Skeletal muscle tissue (tissue), 4 donors: ENCODE results near the gene DSTYK. TPM values are rescaled to one million over a fixed set of nuclear protein-coding genes. Genes with fewer than 3 reads are reported as not detected.
A peak's percentile ranks its signal among the peaks of the same experiment; 100 is the strongest.

Experiments used
- H3K27ac ChIP-seq: one replicate; pipeline ENCODE4 v1.7.0; 2013; ENCODE audit warnings: mild to moderate bottlenecking, low read depth, low read length, inconsistent platforms
- H3K27me3 ChIP-seq, 3 donors: one replicate each; pipeline ENCODE4 v1.7.0; 2013; ENCODE audit warnings: low read length in 3 of 3; ENCODE audit not compliant: control insufficient read depth in 3 of 3, insufficient read depth in 3 of 3
- H3K36me3 ChIP-seq, 3 donors: one replicate each; pipeline ENCODE4 v1.7.0; 2013; ENCODE audit warnings: low read length in 3 of 3; ENCODE audit not compliant: control insufficient read depth in 3 of 3, insufficient read depth in 3 of 3
- H3K4me1 ChIP-seq, 3 donors: one replicate each; pipeline ENCODE4 v1.7.0; 2013; ENCODE audit warnings: low read length in 3 of 3, mild to moderate bottlenecking in 3 of 3; ENCODE audit not compliant: control insufficient read depth in 3 of 3, insufficient read depth in 3 of 3
- H3K4me3 ChIP-seq, 3 donors: one replicate each; pipeline ENCODE4 v1.7.0; 2013; ENCODE audit warnings: low read length in 3 of 3
- H3K9ac ChIP-seq, 3 donors: one replicate each; pipeline ENCODE4 v1.7.0; 2013; ENCODE audit warnings: low read length in 3 of 3, mild to moderate bottlenecking in 3 of 3, moderate library complexity in 2 of 3, low read depth in 1 of 3
- H3K9me3 ChIP-seq, 3 donors: one replicate each; pipeline ENCODE4 v1.7.0; 2013; ENCODE audit warnings: low read length in 3 of 3; ENCODE audit not compliant: control insufficient read depth in 3 of 3
- total RNA-seq: library from RNA; depleted of rRNA; stranded (reverse); fragments of >200 nt; gene quantifications from one replicate; pipeline ENCODE4 v1.2.3, GENCODE V29; 2014
- donor health status: Osteomylitis.

DSTYK gene
- 10.4 TPM for total RNA-seq

DNA sequence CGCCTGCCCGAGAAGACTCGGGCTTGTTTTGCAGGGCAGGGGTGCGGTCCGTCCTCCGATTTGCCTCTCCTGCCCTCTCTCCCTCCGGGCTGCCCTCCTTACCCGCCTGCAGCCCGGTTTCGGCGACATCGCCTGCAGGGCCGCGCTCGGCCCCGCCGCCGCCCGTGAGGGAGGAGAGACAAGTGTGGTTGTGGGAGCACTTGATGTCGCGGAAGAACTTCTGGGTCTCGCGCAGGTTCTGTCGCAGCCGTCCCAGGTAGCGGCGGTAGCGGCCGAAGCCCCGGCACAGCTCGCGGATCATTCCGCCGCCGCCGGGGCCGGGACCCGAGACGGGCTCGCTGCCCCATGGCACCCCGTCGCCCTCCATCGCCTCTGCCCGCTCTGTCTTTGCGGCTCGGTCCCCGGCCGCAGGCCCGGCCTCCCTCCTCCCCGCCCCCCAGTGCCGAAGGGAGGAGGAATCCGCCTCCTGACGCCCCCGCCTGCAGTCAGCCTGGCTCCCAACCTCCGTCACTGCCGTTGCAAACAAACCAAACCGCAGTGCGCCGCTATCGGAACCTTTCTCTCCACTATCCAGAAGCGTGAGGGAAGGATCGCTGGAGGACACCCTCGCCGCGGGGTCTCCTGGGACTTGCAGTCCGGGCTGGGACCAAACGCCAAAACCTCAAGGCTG is at the start of gene DSTYK:
Gene DSTYK (minus strand): TSS at position 534 of the 670 bp plus-strand sequence. CDS start 167 bp downstream, at position 367.
- H3K27me3 ChIP-seq = no peaks in the 10 kb centered on the region
- no peaks in the 10 kb centered on the region for H3K36me3 ChIP-seq
- peak within 1 kb of the TSS; percentile 83 to 97 (median 91) for H3K4me3 ChIP-seq
- H3K9ac ChIP-seq = peak within 1 kb of the TSS; percentile 89 to 96 (median 92)
- H3K27ac ChIP-seq = peak within 1 kb of the TSS; percentile 89
- no peaks in the 10 kb centered on the region for H3K9me3 ChIP-seq
- H3K4me1 ChIP-seq = peaks cover 12 to 24% (median 12%) of the 10 kb centered on the region in 3 donors

GRCh38 chr1:205259998-205260397 is 48.5 kb upstream of the DSTYK start:
- Histone ChIP-seq H3K9ac (no peak overlapping the region), H3K4me1 (peaks cover 60 to 75% (median 61%) of the 10 kb centered on the region in 3 donors), H3K27me3 (no peaks in the 10 kb centered on the region), H3K9me3 (no peaks in the 10 kb centered on the region), H3K4me3 (no peak overlapping the region), H3K27ac (peak overlapping the region; percentile 78), H3K36me3 (no peaks in the 10 kb centered on the region)

DNA sequence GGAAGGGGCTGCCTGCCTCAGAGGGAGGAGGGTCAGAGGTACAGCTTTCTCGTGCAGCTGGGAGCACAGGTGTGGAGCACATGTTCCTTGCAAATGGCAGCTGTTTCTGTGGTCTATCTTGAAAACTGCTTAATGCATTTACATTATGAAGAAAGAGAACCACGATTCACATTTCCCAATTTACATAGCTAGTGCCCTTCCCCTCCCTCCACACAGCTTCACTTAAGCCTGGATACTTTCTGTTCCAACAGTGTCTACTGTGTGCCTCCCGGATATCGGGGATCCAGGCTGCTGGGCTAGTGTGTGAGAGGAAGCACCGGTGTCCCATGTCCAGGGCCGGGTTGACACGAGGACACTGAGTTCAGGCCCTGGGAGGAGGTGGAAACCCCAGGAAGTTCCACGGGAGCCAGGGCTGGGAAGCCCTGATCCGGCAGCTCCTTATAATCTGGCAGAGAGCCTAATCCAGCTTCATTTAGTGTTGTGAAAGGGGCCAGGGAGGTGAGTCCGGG is 47.9 kb upstream of the DSTYK start:
- H3K4me3 ChIP-seq = peak overlapping the region; percentile 6 to 60 (median 7)
- peak overlapping the region in 2 of 3 donors; percentile 40 to 77 for H3K9ac ChIP-seq
- no peaks in the 10 kb centered on the region for H3K9me3 ChIP-seq
- peaks cover 63 to 79% (median 66%) of the 10 kb centered on the region in 3 donors for H3K4me1 ChIP-seq
- H3K36me3 ChIP-seq = no peaks in the 10 kb centered on the region
- no peaks in the 10 kb centered on the region for H3K27me3 ChIP-seq
- peak overlapping the region; percentile 78 for H3K27ac ChIP-seq

DNA sequence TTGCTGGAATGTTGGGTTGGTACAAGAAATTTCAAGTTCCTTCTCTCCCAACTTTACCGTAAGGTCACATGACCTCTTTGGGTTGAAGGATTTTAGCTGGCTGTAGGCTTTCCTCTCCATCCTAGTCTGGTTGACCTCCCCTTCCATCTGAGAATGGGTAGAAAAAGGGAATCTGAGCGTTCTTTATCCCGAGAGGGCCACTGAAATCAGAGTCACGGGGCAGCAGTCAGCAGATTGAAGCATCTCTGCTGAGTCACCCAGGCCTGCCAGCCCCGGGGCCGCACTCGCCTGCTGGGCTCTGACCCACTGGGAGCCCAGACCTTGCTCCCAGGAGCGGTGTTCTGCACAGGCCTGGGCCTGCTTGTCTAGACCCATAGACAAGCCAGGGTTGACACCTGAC is 47.2 kb upstream of the DSTYK start:
- Histone ChIP-seq H3K27me3 (no peaks in the 10 kb centered on the region), H3K27ac (peak overlapping the region; percentile 78), H3K9me3 (no peaks in the 10 kb centered on the region), H3K4me3 (peak overlapping the region in 1 of 3 donors; percentile 7), H3K4me1 (peaks cover 63 to 86% (median 71%) of the 10 kb centered on the region in 3 donors), H3K36me3 (peaks cover 0 to 2% (median 0%) of the 10 kb centered on the region in 3 donors), H3K9ac (peak overlapping the region; percentile 18 to 77 (median 46))

DNA sequence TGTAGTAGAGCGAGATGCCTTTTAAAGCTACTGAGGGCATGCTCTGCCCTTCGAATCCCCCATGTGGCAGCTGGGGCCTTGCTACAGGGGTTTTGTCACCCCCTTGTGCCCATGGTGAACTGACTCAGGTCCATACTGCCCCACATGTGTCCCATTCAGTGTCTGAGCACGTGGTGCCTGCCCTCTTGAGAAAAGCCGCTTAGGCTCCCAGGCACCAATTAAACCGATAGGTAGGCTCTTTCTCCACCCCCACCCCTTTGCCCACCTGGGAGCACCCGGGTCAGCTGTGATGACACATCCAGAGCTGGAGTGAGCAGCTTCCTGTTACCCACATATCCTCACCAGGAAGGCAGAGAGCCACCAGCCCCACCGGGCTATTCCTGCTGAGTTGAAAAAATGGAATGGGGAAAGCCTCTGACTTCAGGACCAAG is 46.8 kb upstream of the DSTYK start:
- H3K9ac ChIP-seq = peak overlapping the region in 2 of 3 donors; percentile 18 to 77
- peaks cover 67 to 90% (median 75%) of the 10 kb centered on the region in 3 donors for H3K4me1 ChIP-seq
- no peaks in the 10 kb centered on the region for H3K27me3 ChIP-seq
- peak overlapping the region; percentile 78 for H3K27ac ChIP-seq
- peaks cover 0 to 2% (median 0%) of the 10 kb centered on the region in 3 donors for H3K36me3 ChIP-seq
- no peaks in the 10 kb centered on the region for H3K9me3 ChIP-seq
- no peak overlapping the region for H3K4me3 ChIP-seq

- Histone ChIP-seq H3K4me1 (peaks cover 72 to 92% (median 77%) of the 10 kb centered on the region in 3 donors), H3K27me3 (no peaks in the 10 kb centered on the region), H3K4me3 (no peak overlapping the region), H3K9me3 (no peaks in the 10 kb centered on the region), H3K9ac (peak overlapping the region in 1 of 3 donors; percentile 33), H3K36me3 (peaks cover 0 to 2% (median 0%) of the 10 kb centered on the region in 3 donors), H3K27ac (peak overlapping the region; percentile 78)
Measured at GRCh38 chr1:205257735-205258134, 46.2 kb upstream of the DSTYK start.

GRCh38 chr1:205256951-205257625 is 45.6 kb upstream of the DSTYK start:
- Histone ChIP-seq H3K36me3 (peaks cover 0 to 2% (median 0%) of the 10 kb centered on the region in 3 donors), H3K4me3 (no peak overlapping the region), H3K27ac (no peak overlapping the region), H3K27me3 (no peaks in the 10 kb centered on the region), H3K9me3 (no peaks in the 10 kb centered on the region), H3K4me1 (peaks cover 71 to 91% (median 76%) of the 10 kb centered on the region in 3 donors), H3K9ac (peak overlapping the region in 1 of 3 donors; percentile 33)

- H3K9me3 ChIP-seq = no peaks in the 10 kb centered on the region
- no peak overlapping the region for H3K4me3 ChIP-seq
- peak overlapping the region; percentile 63 for H3K27ac ChIP-seq
- H3K9ac ChIP-seq = peak overlapping the region; percentile 34 to 77 (median 54)
- peaks cover 70 to 91% (median 77%) of the 10 kb centered on the region in 3 donors for H3K4me1 ChIP-seq
- peaks cover 0 to 2% (median 0%) of the 10 kb centered on the region in 3 donors for H3K36me3 ChIP-seq
- no peaks in the 10 kb centered on the region for H3K27me3 ChIP-seq
Measured at GRCh38 chr1:205255941-205256780, 44.7 kb upstream of the DSTYK start.

DNA sequence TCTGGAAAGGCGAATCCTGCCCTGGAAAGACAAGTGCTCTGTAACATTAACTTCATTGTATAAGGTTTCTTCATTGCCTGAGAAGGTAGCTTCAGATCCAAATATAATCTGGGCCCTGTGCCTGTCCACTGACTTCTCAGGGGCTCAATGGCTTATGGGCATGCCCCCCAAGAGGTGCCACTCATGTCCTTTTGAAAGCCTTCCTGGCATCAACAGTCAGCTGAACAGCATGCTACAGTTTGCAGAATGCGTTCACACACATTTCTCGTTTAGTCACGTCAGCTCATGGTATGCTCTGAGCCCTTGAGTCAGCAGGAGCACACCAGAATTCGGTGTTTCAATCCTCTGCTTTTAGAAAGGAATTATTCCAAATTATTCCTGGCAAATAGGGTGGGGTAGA is 40.1 kb upstream of the DSTYK start:
- Histone ChIP-seq H3K27ac (peak overlapping the region; percentile 89), H3K9me3 (no peaks in the 10 kb centered on the region), H3K4me3 (peak overlapping the region in 1 of 3 donors; percentile 5), H3K4me1 (peaks cover 81 to 96% (median 88%) of the 10 kb centered on the region in 3 donors), H3K9ac (peak overlapping the region; percentile 33 to 46 (median 39)), H3K36me3 (peaks cover 0 to 2% (median 0%) of the 10 kb centered on the region in 3 donors), H3K27me3 (no peaks in the 10 kb centered on the region)
